ENCODE measurements around the gene VHLL. TPM values are rescaled to one million over a fixed set of nuclear protein-coding genes. Genes with fewer than 3 reads are reported as not detected.

Gene VHLL
- total and polyA plus RNA-seq, 10 of the 15 experiments (the other 5 are each of a cell fraction or from before 2014, with no cell fraction given): 0.23 TPM; not detected in 9

DNA sequence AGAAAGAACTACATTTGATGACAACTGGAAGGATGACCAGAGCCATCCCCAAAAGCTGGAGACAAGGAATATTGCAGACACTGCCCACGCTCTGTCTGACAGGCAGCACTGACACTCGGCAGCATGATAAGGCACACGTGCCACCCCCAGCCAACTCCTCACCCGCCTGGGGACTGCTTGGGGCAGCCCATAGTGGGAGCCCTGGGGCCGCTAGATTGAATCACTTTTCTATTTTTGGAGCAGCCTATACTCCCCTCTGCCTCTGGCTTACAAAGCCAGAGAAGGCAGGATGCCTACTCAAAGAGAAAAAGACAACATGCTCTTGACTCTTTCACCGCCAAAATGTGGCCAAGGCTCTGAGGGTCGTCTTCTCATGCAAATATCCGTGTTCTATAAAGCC lies 17.8 kb downstream of the VHLL start (continued):
- TF ChIP-seq, protein P1, sequence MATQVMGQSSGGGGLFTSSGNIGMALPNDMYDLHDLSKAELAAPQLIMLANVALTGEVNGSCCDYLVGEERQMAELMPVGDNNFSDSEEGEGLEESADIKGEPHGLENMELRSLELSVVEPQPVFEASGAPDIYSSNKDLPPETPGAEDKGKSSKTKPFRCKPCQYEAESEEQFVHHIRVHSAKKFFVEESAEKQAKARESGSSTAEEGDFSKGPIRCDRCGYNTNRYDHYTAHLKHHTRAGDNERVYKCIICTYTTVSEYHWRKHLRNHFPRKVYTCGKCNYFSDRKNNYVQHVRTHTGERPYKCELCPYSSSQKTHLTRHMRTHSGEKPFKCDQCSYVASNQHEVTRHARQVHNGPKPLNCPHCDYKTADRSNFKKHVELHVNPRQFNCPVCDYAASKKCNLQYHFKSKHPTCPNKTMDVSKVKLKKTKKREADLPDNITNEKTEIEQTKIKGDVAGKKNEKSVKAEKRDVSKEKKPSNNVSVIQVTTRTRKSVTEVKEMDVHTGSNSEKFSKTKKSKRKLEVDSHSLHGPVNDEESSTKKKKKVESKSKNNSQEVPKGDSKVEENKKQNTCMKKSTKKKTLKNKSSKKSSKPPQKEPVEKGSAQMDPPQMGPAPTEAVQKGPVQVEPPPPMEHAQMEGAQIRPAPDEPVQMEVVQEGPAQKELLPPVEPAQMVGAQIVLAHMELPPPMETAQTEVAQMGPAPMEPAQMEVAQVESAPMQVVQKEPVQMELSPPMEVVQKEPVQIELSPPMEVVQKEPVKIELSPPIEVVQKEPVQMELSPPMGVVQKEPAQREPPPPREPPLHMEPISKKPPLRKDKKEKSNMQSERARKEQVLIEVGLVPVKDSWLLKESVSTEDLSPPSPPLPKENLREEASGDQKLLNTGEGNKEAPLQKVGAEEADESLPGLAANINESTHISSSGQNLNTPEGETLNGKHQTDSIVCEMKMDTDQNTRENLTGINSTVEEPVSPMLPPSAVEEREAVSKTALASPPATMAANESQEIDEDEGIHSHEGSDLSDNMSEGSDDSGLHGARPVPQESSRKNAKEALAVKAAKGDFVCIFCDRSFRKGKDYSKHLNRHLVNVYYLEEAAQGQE (IDR thresholded peaks at IDR 0.05; ENCODE audit: low read depth, low read length): no peak
- TF ChIP-seq, protein P2, sequence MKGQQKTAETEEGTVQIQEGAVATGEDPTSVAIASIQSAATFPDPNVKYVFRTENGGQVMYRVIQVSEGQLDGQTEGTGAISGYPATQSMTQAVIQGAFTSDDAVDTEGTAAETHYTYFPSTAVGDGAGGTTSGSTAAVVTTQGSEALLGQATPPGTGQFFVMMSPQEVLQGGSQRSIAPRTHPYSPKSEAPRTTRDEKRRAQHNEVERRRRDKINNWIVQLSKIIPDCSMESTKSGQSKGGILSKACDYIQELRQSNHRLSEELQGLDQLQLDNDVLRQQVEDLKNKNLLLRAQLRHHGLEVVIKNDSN (IDR thresholded peaks at IDR 0.05; ENCODE audit: borderline replicate concordance, extremely low read length, insufficient read depth, low read depth, low read length): peak; percentile 60
- no peak for TF ChIP-seq SMARCA5 (IDR thresholded peaks at IDR 0.05)
- TF ChIP-seq SREBF1 (IDR thresholded peaks at IDR 0.05; ENCODE audit: low read length): no peak
- TF ChIP-seq HCFC1 (IDR thresholded peaks at IDR 0.05; ENCODE audit: low read length): no peak
- TF ChIP-seq, protein P3, sequence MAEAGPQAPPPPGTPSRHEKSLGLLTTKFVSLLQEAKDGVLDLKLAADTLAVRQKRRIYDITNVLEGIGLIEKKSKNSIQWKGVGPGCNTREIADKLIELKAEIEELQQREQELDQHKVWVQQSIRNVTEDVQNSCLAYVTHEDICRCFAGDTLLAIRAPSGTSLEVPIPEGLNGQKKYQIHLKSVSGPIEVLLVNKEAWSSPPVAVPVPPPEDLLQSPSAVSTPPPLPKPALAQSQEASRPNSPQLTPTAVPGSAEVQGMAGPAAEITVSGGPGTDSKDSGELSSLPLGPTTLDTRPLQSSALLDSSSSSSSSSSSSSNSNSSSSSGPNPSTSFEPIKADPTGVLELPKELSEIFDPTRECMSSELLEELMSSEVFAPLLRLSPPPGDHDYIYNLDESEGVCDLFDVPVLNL (IDR thresholded peaks at IDR 0.05; ENCODE audit: low read depth, low read length): no peak
- peak; percentile 38; the same call in 1 of the 2 replicates for TF ChIP-seq CHD2 (IDR thresholded peaks at IDR 0.05; ENCODE audit: borderline replicate concordance, low read depth, low read length)
- TF ChIP-seq, protein P4, sequence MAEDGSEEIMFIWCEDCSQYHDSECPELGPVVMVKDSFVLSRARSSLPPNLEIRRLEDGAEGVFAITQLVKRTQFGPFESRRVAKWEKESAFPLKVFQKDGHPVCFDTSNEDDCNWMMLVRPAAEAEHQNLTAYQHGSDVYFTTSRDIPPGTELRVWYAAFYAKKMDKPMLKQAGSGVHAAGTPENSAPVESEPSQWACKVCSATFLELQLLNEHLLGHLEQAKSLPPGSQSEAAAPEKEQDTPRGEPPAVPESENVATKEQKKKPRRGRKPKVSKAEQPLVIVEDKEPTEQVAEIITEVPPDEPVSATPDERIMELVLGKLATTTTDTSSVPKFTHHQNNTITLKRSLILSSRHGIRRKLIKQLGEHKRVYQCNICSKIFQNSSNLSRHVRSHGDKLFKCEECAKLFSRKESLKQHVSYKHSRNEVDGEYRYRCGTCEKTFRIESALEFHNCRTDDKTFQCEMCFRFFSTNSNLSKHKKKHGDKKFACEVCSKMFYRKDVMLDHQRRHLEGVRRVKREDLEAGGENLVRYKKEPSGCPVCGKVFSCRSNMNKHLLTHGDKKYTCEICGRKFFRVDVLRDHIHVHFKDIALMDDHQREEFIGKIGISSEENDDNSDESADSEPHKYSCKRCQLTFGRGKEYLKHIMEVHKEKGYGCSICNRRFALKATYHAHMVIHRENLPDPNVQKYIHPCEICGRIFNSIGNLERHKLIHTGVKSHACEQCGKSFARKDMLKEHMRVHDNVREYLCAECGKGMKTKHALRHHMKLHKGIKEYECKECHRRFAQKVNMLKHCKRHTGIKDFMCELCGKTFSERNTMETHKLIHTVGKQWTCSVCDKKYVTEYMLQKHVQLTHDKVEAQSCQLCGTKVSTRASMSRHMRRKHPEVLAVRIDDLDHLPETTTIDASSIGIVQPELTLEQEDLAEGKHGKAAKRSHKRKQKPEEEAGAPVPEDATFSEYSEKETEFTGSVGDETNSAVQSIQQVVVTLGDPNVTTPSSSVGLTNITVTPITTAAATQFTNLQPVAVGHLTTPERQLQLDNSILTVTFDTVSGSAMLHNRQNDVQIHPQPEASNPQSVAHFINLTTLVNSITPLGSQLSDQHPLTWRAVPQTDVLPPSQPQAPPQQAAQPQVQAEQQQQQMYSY (CRISPR knock-in tag; IDR thresholded peaks at IDR 0.05): no peak
- TF ChIP-seq, protein P5, sequence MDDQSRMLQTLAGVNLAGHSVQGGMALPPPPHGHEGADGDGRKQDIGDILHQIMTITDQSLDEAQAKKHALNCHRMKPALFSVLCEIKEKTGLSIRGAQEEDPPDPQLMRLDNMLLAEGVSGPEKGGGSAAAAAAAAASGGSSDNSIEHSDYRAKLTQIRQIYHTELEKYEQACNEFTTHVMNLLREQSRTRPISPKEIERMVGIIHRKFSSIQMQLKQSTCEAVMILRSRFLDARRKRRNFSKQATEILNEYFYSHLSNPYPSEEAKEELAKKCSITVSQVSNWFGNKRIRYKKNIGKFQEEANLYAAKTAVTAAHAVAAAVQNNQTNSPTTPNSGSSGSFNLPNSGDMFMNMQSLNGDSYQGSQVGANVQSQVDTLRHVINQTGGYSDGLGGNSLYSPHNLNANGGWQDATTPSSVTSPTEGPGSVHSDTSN (IDR thresholded peaks at IDR 0.05; ENCODE audit: insufficient replicate concordance, low read depth, low read length): no peak
- TF ChIP-seq, protein P6, sequence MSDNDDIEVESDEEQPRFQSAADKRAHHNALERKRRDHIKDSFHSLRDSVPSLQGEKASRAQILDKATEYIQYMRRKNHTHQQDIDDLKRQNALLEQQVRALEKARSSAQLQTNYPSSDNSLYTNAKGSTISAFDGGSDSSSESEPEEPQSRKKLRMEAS (IDR thresholded peaks at IDR 0.05; ENCODE audit: low read depth, low read length): peak; percentile 96
- TF ChIP-seq, protein P7, sequence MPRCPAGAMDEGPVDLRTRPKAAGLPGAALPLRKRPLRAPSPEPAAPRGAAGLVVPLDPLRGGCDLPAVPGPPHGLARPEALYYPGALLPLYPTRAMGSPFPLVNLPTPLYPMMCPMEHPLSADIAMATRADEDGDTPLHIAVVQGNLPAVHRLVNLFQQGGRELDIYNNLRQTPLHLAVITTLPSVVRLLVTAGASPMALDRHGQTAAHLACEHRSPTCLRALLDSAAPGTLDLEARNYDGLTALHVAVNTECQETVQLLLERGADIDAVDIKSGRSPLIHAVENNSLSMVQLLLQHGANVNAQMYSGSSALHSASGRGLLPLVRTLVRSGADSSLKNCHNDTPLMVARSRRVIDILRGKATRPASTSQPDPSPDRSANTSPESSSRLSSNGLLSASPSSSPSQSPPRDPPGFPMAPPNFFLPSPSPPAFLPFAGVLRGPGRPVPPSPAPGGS (IDR thresholded peaks at IDR 0.05; ENCODE audit: borderline replicate concordance, insufficient read depth, low read depth, low read length, poor library complexity, severe bottlenecking): no peak
- TF ChIP-seq STAT1 (conservative IDR thresholded peaks at IDR 0.05): no peak
- TF ChIP-seq KDM1A (IDR thresholded peaks at IDR 0.05; ENCODE audit: borderline replicate concordance): no peak
- TF ChIP-seq JUNB (IDR thresholded peaks at IDR 0.05): peak; percentile 69
- no peak for TF ChIP-seq SP1 (IDR thresholded peaks at IDR 0.05; ENCODE audit: low read depth, low read length)
- TF ChIP-seq MYC (IDR thresholded peaks at IDR 0.05; ENCODE audit: insufficient read depth, insufficient read length, insufficient replicate concordance, low read length, severe bottlenecking): no peak
- no peak for TF ChIP-seq SIX5 (IDR thresholded peaks at IDR 0.05; ENCODE audit: low read depth, low read length, severe bottlenecking)
- no peak for TF ChIP-seq ASH2L (IDR thresholded peaks at IDR 0.05; ENCODE audit: borderline replicate concordance, low read depth)

Data from GM12878 (cell line).